SK-N-SH (cell line): Measurements from ENCODE around the gene MCC. TPM values are rescaled to one million over a fixed set of nuclear protein-coding genes. Genes with fewer than 3 reads are reported as not detected.

Experiments used
- CTCF ChIA-PET: fragments of 300-600, 350-600 bp; formaldehyde crosslinking; extraction: SDS; loops from one replicate; lab custom pipeline; 2021; lab: Yijun Ruan, JAX
- POLR2A ChIA-PET: fragments of 350-600 bp; sonication (Branson Sonifier 250); formaldehyde crosslinking; extraction: SDS; loops from one replicate; lab custom pipeline; 2020; ENCODE audit warnings: antibody characterized with exemption, inconsistent platforms; lab: Yijun Ruan, JAX
- DNase-seq: peaks from one replicate; pipeline ENCODE4 v3.0.0; 2012
- H2AFZ ChIP-seq: fragments of 200-600 bp; sonication (generic); 2 replicates; pipeline ENCODE4 v1.8.1; 2016; ENCODE audit warnings: antibody characterized with exemption, mild to moderate bottlenecking, low read depth
- H3F3A ChIP-seq: fragments of 200-600 bp; sonication (generic); replicated peaks from 2 replicates; pipeline ENCODE3; 2016; ENCODE audit warnings: antibody characterized with exemption, mild to moderate bottlenecking; ENCODE audit not compliant: insufficient read depth
- H3K27ac ChIP-seq, 2 experiments: fragments of 200-500 bp in 1 of 2; fragments of 200-600 bp in 1 of 2; sonication (Bioruptor generic) in 1 of 2; sonication (generic), shearing (Covaris generic) in 1 of 2; 2 replicates each; pipeline versions ENCODE4 v1.5.1 to v1.6.1; 2014 to 2016; ENCODE audit warnings: low read depth in 2 of 2, inconsistent platforms in 1 of 2, low read length in 1 of 2, mild to moderate bottlenecking in 1 of 2, mixed read lengths in 1 of 2
- H3K27me3 ChIP-seq: fragments of 200-600 bp; sonication (generic), shearing (Covaris generic); 2 replicates; pipeline ENCODE4 v1.6.1; 2016; ENCODE audit warnings: mixed run types; ENCODE audit not compliant: insufficient read depth
- H3K36me3 ChIP-seq, 2 experiments: fragments of 200-500 bp in 1 of 2; fragments of 200-600 bp in 1 of 2; sonication (Bioruptor generic) in 1 of 2; sonication (generic) in 1 of 2; replicated peaks in 1 of 2; 2 replicates each; pipeline versions ENCODE3 to v1.5.1; 2014 to 2016; ENCODE audit warnings: low read length in 1 of 2, mild to moderate bottlenecking in 1 of 2; ENCODE audit not compliant: insufficient read depth in 2 of 2, control insufficient read depth in 1 of 2
- H3K4me1 ChIP-seq, 2 experiments: fragments of 200-500 bp in 1 of 2; fragments of 200-600 bp in 1 of 2; sonication (Bioruptor generic) in 1 of 2; sonication (generic), shearing (Covaris generic) in 1 of 2; 2 replicates each; pipeline versions ENCODE4 v1.5.1 to v1.6.1; 2014 to 2016; ENCODE audit warnings: low read depth in 1 of 2, low read length in 1 of 2, mixed run types in 1 of 2; ENCODE audit not compliant: insufficient read depth in 2 of 2, control insufficient read depth in 1 of 2
- H3K4me2 ChIP-seq: fragments of 200-600 bp; sonication (generic), shearing (Covaris generic); 2 replicates; pipeline ENCODE4 v1.6.1; 2017; ENCODE audit warnings: mixed run types
- H3K4me3 ChIP-seq, 2 experiments: fragments of 200-500 bp in 1 of 2; fragments of 200-600 bp in 1 of 2; sonication (Bioruptor generic) in 1 of 2; sonication (generic), shearing (Covaris generic) in 1 of 2; 2 replicates each; pipeline versions ENCODE4 v1.5.1 to v1.8.1; 2014 to 2016; ENCODE audit warnings: low read depth in 2 of 2, inconsistent platforms in 1 of 2, low read length in 1 of 2, mild to moderate bottlenecking in 1 of 2, mixed read lengths in 1 of 2, moderate library complexity in 1 of 2
- H3K79me2 ChIP-seq: fragments of 200-600 bp; sonication (generic); 2 replicates; pipeline ENCODE4 v1.8.1; 2017; ENCODE audit warnings: mild to moderate bottlenecking; ENCODE audit not compliant: insufficient read depth
- H3K9ac ChIP-seq: fragments of 200-600 bp; sonication (generic); 2 replicates; pipeline ENCODE4 v1.6.1; 2017; ENCODE audit warnings: mixed run types
- H3K9me2 ChIP-seq: fragments of 200-600 bp; sonication (generic); 2 replicates; pipeline ENCODE4 v1.6.1; 2017; ENCODE audit warnings: mixed run types
- H3K9me3 ChIP-seq: fragments of 200-600 bp; sonication (generic); 2 replicates; pipeline ENCODE4 v1.6.1; 2017; ENCODE audit warnings: mixed run types, mild to moderate bottlenecking, moderate library complexity
- H4K20me1 ChIP-seq: fragments of 200-600 bp; sonication (generic); 2 replicates; pipeline ENCODE4 v1.6.1; 2017; ENCODE audit warnings: mild to moderate bottlenecking, mixed run types; ENCODE audit not compliant: insufficient read depth
- CTCF ChIP-seq: fragments of 200-600 bp; sonication (generic); IDR thresholded peaks from 2 replicates; pipeline ENCODE4 v1.6.1; 2017; ENCODE audit warnings: antibody characterized with exemption, mild to moderate bottlenecking, moderate library complexity
- ELF1 ChIP-seq: IDR thresholded peaks from 2 replicates; pipeline ENCODE4 v1.4.0; 2012
- EZH2phosphoT487 ChIP-seq: fragments of 200-600 bp; sonication (generic); IDR thresholded peaks from 2 replicates; pipeline ENCODE4 v1.6.1; 2017; ENCODE audit warnings: low read depth, mixed run types, mild to moderate bottlenecking, antibody characterized with exemption, moderate library complexity, borderline replicate concordance
- FOSL2 ChIP-seq: IDR thresholded peaks from 2 replicates; pipeline ENCODE4 v1.4.0; 2012; ENCODE audit warnings: low read depth, mild to moderate bottlenecking, moderate library complexity, borderline replicate concordance
- FOXJ3 ChIP-seq: sonication (generic); formaldehyde crosslinking; IDR thresholded peaks from 2 replicates; pipeline ENCODE4 v1.5.1; 2020; ENCODE audit warnings: mild to moderate bottlenecking, missing genetic modification reagents
- FOXM1 ChIP-seq: IDR thresholded peaks from 2 replicates; pipeline ENCODE4 v1.4.0; 2012; ENCODE audit warnings: low read depth, mild to moderate bottlenecking
- GABPA ChIP-seq: IDR thresholded peaks from 2 replicates; pipeline ENCODE4 v1.4.0; 2012; ENCODE audit warnings: low read depth, mild to moderate bottlenecking
- GATA2 ChIP-seq: sonication (generic); formaldehyde crosslinking; IDR thresholded peaks from 2 replicates; pipeline ENCODE4 v1.5.0; 2020; ENCODE audit warnings: mild to moderate bottlenecking, missing genetic modification reagents
- JUND ChIP-seq: IDR thresholded peaks from 2 replicates; pipeline ENCODE4 v1.4.0; 2012
- MEF2A ChIP-seq: IDR thresholded peaks from 2 replicates; pipeline ENCODE4 v1.4.0; 2012; ENCODE audit warnings: low read depth, borderline replicate concordance
- MXI1 ChIP-seq: IDR thresholded peaks from 2 replicates; pipeline ENCODE4 v1.6.1; 2012; ENCODE audit warnings: mild to moderate bottlenecking, low read depth, low read length, improper control_type of control experiment
- NRF1 ChIP-seq: IDR thresholded peaks from 2 replicates; pipeline ENCODE4 v1.6.1; 2012; ENCODE audit warnings: low read depth, mild to moderate bottlenecking, low read length
- RAD21 ChIP-seq: IDR thresholded peaks from 2 replicates; pipeline ENCODE4 v1.6.1; 2012; ENCODE audit warnings: mild to moderate bottlenecking, low read length
- RFX5 ChIP-seq: IDR thresholded peaks from 2 replicates; pipeline ENCODE4 v1.6.1; 2012; ENCODE audit warnings: mild to moderate bottlenecking, improper control_type of control experiment, low read length
- TCF12 ChIP-seq: IDR thresholded peaks from 2 replicates; pipeline ENCODE4 v1.4.0; 2012
- TEAD4 ChIP-seq: IDR thresholded peaks from 2 replicates; pipeline ENCODE4 v1.4.0; 2012; ENCODE audit warnings: mild to moderate bottlenecking, borderline replicate concordance; ENCODE audit not compliant: insufficient read depth
- USF1 ChIP-seq: IDR thresholded peaks from 2 replicates; pipeline ENCODE4 v1.4.0; 2012; ENCODE audit warnings: low read depth, borderline replicate concordance
- USF2 ChIP-seq: fragments of 150-350 bp; IDR thresholded peaks from 2 replicates; pipeline ENCODE4 v1.6.1; 2017; ENCODE audit warnings: antibody characterized with exemption, low read length, low read depth, borderline replicate concordance
- YY1 ChIP-seq: IDR thresholded peaks from 2 replicates; pipeline ENCODE4 v1.4.0; 2012; ENCODE audit warnings: low read depth, mild to moderate bottlenecking
- WGBS: methylation state at CpG from one replicate; pipeline ENCODE4 v1.1.6; 2017; ENCODE audit warnings: low lambda C conversion rate; 5-methylcytosine and 5-hydroxymethylcytosine counted together
- polyA plus RNA-seq, 3 experiments: library from polyadenylated mRNA; depleted of rRNA; stranded (reverse); fragments of >200 nt; gene quantifications; 2 replicates each; pipeline ENCODE4 v1.2.3, GENCODE V29; 2012
- TF ChIP-seq, protein P1 (sequence below): IDR thresholded peaks from 2 replicates; pipeline ENCODE4; 2012

MCC gene
- polyA plus RNA-seq, 1 of the 3 experiments (the other 2 are of a cell fraction): 3.6 TPM

- Histone ChIP-seq H3K9me2 (no peaks in the 10 kb centered on the region), H3K9ac (no peak overlapping the region), H3K79me2 (no peaks in the 10 kb centered on the region), H3K36me3 (no peaks in the 10 kb centered on the region), H3K9me3 (no peaks in the 10 kb centered on the region), H3K4me3 (no peak overlapping the region), H2AFZ (no peak overlapping the region), H3F3A (peaks cover 6% of the 10 kb centered on the region), H3K27ac (no peak overlapping the region), H3K27me3 (no peaks in the 10 kb centered on the region), H3K4me1 (peaks cover 4 to 12% of the 10 kb centered on the region in 2 experiments; a peak in 3 of 4 replicates), H3K4me2 (no peak overlapping the region), H4K20me1 (no peaks in the 10 kb centered on the region)
- DNase-seq: no peak
- POLR2A ChIA-PET: no interaction called here
- CTCF ChIA-PET: no interaction called here
- WGBS: 84% methylated on average over 6 of the region's 10 CpGs
- TF ChIP-seq MXI1 (no peak), MEF2A (no peak), USF2 (no peak), FOSL2 (no peak), GABPA (no peak), FOXJ3 (CRISPR knock-in tag) (no peak), ELF1 (no peak), CTCF (no peak), TCF12 (no peak), GATA2 (CRISPR knock-in tag) (no peak), NRF1 (no peak), EZH2phosphoT487 (no peak), USF1 (no peak), TEAD4 (no peak), FOXM1 (no peak), YY1 (no peak), JUND (no peak), RAD21 (no peak), RFX5 (no peak)
- TF ChIP-seq, protein P1, sequence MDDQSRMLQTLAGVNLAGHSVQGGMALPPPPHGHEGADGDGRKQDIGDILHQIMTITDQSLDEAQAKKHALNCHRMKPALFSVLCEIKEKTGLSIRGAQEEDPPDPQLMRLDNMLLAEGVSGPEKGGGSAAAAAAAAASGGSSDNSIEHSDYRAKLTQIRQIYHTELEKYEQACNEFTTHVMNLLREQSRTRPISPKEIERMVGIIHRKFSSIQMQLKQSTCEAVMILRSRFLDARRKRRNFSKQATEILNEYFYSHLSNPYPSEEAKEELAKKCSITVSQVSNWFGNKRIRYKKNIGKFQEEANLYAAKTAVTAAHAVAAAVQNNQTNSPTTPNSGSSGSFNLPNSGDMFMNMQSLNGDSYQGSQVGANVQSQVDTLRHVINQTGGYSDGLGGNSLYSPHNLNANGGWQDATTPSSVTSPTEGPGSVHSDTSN: no peak
- TF ChIP-seq, all 33 proteins: peak for 0
Measured at GRCh38 chr5:113048931-113049330, 439.3 kb downstream of the MCC start.
